K562 (cell line): ENCODE measurements around the gene RUNX1. TPM values are rescaled to one million over a fixed set of nuclear protein-coding genes. Genes with fewer than 3 reads are reported as not detected.

Source experiments
- polyA plus RNA-seq, 8 experiments: library from polyadenylated mRNA; depleted of rRNA in 4 of 8; stranded (reverse) in 5 of 8; unstranded in 3 of 8; fragments of >200 nt; fragmentation: Nextera tagmentation in 2 of 8; fragmentation: Illumina TruSeq in 1 of 8; extraction: Ambion mirVana in 2 of 8; extraction: Trizol in 1 of 8; gene quantifications; 2 replicates each; pipeline versions ENCODE4 v1.2.1 to v1.2.3, GENCODE V29; 2011 to 2014; ENCODE audit warnings: inconsistent platforms in 1 of 8, missing spikeins in 1 of 8
- total RNA-seq, 7 experiments: library from RNA; depleted of rRNA in 6 of 7; stranded (reverse); fragments of >200 nt in 6 of 7; fragmentation: Illumina TruSeq in 2 of 7; extraction: Trizol in 2 of 7; gene quantifications; 2 replicates each; pipeline versions ENCODE4 v1.2.1 to v1.2.3, GENCODE V29; 2011 to 2021; ENCODE audit warnings: low replicate concordance in 1 of 7
- TF ChIP-seq, protein P1 (sequence below), 2 experiments: fragments of 450-650 bp in 1 of 2; sonication (generic) in 1 of 2; formaldehyde crosslinking in 1 of 2; IDR thresholded peaks; 2 replicates each; pipeline versions ENCODE4 v1.7.1 to v1.9.0; 2016 to 2022; ENCODE audit warnings: inconsistent platforms in 1 of 2, mild to moderate bottlenecking in 1 of 2, missing genetic modification reagents in 1 of 2

RUNX1 gene
- total and polyA plus RNA-seq, 9 of the 15 experiments (the other 6 are each of a cell fraction or from before 2014, with no cell fraction given), result 2.2 to 68.6 (median 17.8) TPM

DNA sequence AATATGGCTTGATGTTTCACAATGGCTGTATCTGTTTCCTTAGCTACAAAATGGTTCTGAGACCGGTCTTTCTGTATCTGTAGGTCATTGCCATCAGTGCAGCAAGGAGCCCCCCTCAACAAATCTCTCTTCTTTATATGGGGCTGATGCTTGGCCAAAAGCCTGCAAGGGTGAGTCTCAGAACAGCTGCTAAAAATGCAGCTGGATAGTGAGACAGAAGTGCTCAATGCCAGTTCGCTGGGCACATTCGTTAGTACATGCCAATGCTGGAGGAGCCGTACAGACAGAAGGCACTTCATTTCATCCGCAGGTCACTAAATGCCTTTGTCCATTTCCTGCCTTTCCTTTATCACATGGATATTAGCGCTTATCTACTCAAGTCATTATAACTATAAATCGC lies 67.3 kb downstream of the RUNX1 start (continued):
- TF ChIP-seq, protein P1, sequence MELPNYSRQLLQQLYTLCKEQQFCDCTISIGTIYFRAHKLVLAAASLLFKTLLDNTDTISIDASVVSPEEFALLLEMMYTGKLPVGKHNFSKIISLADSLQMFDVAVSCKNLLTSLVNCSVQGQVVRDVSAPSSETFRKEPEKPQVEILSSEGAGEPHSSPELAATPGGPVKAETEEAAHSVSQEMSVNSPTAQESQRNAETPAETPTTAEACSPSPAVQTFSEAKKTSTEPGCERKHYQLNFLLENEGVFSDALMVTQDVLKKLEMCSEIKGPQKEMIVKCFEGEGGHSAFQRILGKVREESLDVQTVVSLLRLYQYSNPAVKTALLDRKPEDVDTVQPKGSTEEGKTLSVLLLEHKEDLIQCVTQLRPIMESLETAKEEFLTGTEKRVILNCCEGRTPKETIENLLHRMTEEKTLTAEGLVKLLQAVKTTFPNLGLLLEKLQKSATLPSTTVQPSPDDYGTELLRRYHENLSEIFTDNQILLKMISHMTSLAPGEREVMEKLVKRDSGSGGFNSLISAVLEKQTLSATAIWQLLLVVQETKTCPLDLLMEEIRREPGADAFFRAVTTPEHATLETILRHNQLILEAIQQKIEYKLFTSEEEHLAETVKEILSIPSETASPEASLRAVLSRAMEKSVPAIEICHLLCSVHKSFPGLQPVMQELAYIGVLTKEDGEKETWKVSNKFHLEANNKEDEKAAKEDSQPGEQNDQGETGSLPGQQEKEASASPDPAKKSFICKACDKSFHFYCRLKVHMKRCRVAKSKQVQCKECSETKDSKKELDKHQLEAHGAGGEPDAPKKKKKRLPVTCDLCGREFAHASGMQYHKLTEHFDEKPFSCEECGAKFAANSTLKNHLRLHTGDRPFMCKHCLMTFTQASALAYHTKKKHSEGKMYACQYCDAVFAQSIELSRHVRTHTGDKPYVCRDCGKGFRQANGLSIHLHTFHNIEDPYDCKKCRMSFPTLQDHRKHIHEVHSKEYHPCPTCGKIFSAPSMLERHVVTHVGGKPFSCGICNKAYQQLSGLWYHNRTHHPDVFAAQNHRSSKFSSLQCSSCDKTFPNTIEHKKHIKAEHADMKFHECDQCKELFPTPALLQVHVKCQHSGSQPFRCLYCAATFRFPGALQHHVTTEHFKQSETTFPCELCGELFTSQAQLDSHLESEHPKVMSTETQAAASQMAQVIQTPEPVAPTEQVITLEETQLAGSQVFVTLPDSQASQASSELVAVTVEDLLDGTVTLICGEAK (IDR thresholded peaks at IDR 0.05), result no peak
- TF ChIP-seq, protein P1 (CRISPR knock-in tag; IDR thresholded peaks at IDR 0.05), result no peak
